Uterus (tissue), 2 donors: ENCODE measurements around the gene LIG1.

Source experiments
- CTCF ChIP-seq, 4 experiments: fragments of 200-600 bp in 2 of 4; fragments of 450-650 bp in 2 of 4; sonication (generic) in 2 of 4; IDR thresholded peaks; one replicate each; pipeline ENCODE4 v1.5.1; 2016 to 2019; ENCODE audit warnings: antibody characterized with exemption in 4 of 4, mild to moderate bottlenecking in 2 of 4, moderate library complexity in 1 of 4
- POLR2A ChIP-seq, 2 donors: fragments of 450-650 bp; IDR thresholded peaks; one replicate each; pipeline ENCODE4 v1.6.1; 2016; ENCODE audit warnings: antibody characterized with exemption in 2 of 2, mild to moderate bottlenecking in 1 of 2, moderate library complexity in 1 of 2

DNA sequence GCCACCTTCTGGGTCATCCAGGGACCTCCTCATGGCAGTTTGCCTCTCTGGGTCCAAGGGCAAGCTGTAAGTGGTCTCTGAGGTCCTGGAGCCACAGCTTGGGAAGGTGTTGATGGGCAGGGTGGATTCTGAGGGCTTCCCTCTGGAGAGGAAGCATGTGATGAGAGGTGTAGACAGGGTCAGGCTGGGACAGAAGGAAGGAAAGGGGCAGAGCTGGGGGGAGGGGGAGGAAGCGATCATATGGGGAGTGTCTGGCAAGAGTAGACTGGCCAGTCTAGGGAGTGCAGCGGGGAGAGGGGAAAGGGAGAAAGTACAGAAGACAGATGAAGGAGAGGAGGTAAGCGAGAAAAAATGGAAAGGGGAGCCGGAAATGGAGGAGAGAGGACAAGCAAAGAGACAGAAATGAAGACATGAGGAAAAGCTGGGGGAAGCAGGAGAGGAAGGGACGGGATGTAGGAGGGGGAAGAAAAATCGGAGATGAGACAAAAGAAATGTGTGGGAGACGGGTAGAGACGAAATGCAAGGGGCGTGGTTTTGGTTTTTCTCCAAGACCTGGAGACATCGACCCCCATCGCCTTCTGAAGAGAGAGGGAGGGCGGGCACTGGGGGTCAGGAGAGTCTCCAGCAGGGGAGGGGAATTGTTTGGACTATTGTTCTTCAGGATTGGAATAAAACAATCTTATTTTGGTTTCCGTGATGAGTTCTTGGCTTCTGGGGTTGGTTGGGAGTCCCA is 27.0 kb upstream of the LIG1 start:
- TF ChIP-seq CTCF (IDR thresholded peaks at IDR 0.05) (no peak), POLR2A (IDR thresholded peaks at IDR 0.05) (no peak)
